ENCODE results near the gene MMP8. TPM values are rescaled to one million over a fixed set of nuclear protein-coding genes. Genes with fewer than 3 reads are reported as not detected.

The MMP8 gene
- total and polyA plus RNA-seq, 9 of the 15 experiments (the other 6 are each of a cell fraction or from before 2014, with no cell fraction given) = not detected

DNA sequence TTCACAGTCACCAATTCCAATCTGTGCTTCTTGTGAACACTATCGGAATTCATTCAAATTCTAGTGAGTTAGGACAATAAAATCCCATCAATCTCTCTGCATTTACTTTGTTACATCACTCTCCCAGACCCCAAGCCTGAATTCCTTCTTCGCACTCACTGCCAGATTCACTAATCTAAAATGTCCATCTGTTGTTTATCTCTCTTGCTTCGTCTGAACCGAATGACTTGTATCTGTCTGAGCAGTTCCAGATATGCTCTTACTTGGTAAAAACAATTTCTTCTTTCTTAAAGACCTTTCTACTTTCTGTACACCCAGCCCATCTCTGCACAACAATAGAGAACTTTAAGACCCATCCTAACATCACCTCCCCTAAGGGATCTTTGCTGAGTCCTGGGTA lies 48.6 kb upstream of the MMP8 start (continued):
- no peak for TF ChIP-seq RB1 (IDR thresholded peaks at IDR 0.05; ENCODE audit: low read depth)

GRCh38 chr11:102771351-102771750 lies 46.6 kb upstream of the MMP8 start:
- no peaks in the 10 kb centered on the region for H3K9me1 ChIP-seq (ENCODE audit: control insufficient read depth, insufficient read depth, low read length)
- TF ChIP-seq ERF (CRISPR knock-in tag; IDR thresholded peaks at IDR 0.05) (no peak), ADNP (tag; IDR thresholded peaks at IDR 0.05) (no peak), POLR2H (tag; IDR thresholded peaks at IDR 0.05; ENCODE audit: low read depth) (no peak), ZC3H4 (CRISPR knock-in tag; IDR thresholded peaks at IDR 0.05; ENCODE audit: borderline replicate concordance) (no peak), YBX1 (IDR thresholded peaks at IDR 0.05) (no peak), RNF2 (IDR thresholded peaks at IDR 0.05) (no peak), SRSF3 (IDR thresholded peaks at IDR 0.05; ENCODE audit: insufficient read depth, low read length) (no peak)
- TF ChIP-seq, protein P1, sequence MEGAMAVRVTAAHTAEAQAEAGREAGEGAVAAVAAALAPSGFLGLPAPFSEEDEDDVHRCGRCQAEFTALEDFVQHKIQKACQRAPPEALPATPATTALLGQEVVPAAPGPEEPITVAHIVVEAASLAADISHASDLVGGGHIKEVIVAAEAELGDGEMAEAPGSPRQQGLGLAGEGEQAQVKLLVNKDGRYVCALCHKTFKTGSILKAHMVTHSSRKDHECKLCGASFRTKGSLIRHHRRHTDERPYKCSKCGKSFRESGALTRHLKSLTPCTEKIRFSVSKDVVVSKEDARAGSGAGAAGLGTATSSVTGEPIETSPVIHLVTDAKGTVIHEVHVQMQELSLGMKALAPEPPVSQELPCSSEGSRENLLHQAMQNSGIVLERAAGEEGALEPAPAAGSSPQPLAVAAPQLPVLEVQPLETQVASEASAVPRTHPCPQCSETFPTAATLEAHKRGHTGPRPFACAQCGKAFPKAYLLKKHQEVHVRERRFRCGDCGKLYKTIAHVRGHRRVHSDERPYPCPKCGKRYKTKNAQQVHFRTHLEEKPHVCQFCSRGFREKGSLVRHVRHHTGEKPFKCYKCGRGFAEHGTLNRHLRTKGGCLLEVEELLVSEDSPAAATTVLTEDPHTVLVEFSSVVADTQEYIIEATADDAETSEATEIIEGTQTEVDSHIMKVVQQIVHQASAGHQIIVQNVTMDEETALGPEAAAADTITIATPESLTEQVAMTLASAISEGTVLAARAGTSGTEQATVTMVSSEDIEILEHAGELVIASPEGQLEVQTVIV (CRISPR knock-in tag; IDR thresholded peaks at IDR 0.05; ENCODE audit: borderline replicate concordance) = no peak
- H3K4me2 ChIP-seq (ENCODE audit: insufficient read depth, low read length) = no peak overlapping the region
- H3K9ac ChIP-seq (ENCODE audit: insufficient read depth in 1 of 2, low read depth in 2 of 2, low read length in 2 of 2) = no peak overlapping the region
- no peaks in the 10 kb centered on the region for H3K36me3 ChIP-seq (ENCODE audit: control insufficient read depth, insufficient read depth, low read length)
- CTCF ChIA-PET (ENCODE audit: low intra/inter-chr PET ratio) = no interaction called here
- ATAC-seq = no peak
- no peaks in the 10 kb centered on the region for H3K79me2 ChIP-seq (ENCODE audit: control insufficient read depth, insufficient read depth, low read length)
- H3K27ac ChIP-seq (ENCODE audit: extremely low read depth, low read depth, low read length) = no peak overlapping the region
- POLR2A ChIA-PET = no interaction called here
- no peaks in the 10 kb centered on the region for H3K27me3 ChIP-seq (ENCODE audit: control insufficient read depth in 2 of 2, insufficient read depth in 2 of 2, low read length in 2 of 2)
- H3K4me1 ChIP-seq (replicated peaks in 1 of 2; ENCODE audit: control insufficient read depth in 2 of 2, insufficient read depth in 2 of 2, low read length in 2 of 2) = peaks cover 0 to 3% of the 10 kb centered on the region in 2 experiments; a peak in 1 of 5 replicates
- H3K4me3 ChIP-seq = no peak overlapping the region
- no TSS peak for BruUV-seq (replicated peaks)
- H3K9me3 ChIP-seq (replicated peaks; ENCODE audit: control insufficient read depth, insufficient read depth, low read depth, low read length) = no peaks in the 10 kb centered on the region
- FAIRE-seq = no peak
- H4K20me1 ChIP-seq (replicated peaks; ENCODE audit: control insufficient read depth, insufficient read depth, low read length) = no peaks in the 10 kb centered on the region
- no peak for DNase-seq (ENCODE audit: extremely low read depth in 1 of 4, low spot score in 3 of 4)
- no peak overlapping the region for H2AFZ ChIP-seq (ENCODE audit: low read depth, low read length)
- in situ Hi-C loops (cut with MboI) (no loop called here), intact Hi-C loops (cut with micrococcal nuclease) (no loop called here)
- WGBS (ENCODE audit: insufficient coverage, low coverage, missing lambda C conversion rate) = 0% methylated on average over 1 of the region's 1 CpG

Measured in K562 (cell line).